Measurements from ENCODE around the gene BLID. TPM values are rescaled to one million over a fixed set of nuclear protein-coding genes. Genes with fewer than 3 reads are reported as not detected.

The BLID gene
- total RNA-seq, 4 donors from 2014 or later: not detected

- 67 to 73% methylated on average over 5 of the region's 5 CpGs for WGBS, 2 donors
- H3K36me3 ChIP-seq: no peaks in the 10 kb centered on the region
- intact Hi-C loops (cut with DNase I): no loop called here
Measured at GRCh38 chr11:122112470-122113365, 3.3 kb downstream of the BLID start.

GRCh38 chr11:122109932-122110331, 6.1 kb downstream of the BLID start:
- Histone ChIP-seq H3K9me3 (no peaks in the 10 kb centered on the region), H3K27me3 (no peaks in the 10 kb centered on the region), H3K36me3 (no peaks in the 10 kb centered on the region), H3K27ac (no peak overlapping the region), H3K4me3 (no peak overlapping the region), H3K4me1 (peaks cover 0 to 5% (median 0%) of the 10 kb centered on the region in 3 donors)
- no peak for DNase-seq
- intact Hi-C loops (cut with DNase I): no loop called here
- 91 to 92% methylated on average over 4 of the region's 4 CpGs for WGBS, 2 donors
- TF ChIP-seq, protein P1, sequence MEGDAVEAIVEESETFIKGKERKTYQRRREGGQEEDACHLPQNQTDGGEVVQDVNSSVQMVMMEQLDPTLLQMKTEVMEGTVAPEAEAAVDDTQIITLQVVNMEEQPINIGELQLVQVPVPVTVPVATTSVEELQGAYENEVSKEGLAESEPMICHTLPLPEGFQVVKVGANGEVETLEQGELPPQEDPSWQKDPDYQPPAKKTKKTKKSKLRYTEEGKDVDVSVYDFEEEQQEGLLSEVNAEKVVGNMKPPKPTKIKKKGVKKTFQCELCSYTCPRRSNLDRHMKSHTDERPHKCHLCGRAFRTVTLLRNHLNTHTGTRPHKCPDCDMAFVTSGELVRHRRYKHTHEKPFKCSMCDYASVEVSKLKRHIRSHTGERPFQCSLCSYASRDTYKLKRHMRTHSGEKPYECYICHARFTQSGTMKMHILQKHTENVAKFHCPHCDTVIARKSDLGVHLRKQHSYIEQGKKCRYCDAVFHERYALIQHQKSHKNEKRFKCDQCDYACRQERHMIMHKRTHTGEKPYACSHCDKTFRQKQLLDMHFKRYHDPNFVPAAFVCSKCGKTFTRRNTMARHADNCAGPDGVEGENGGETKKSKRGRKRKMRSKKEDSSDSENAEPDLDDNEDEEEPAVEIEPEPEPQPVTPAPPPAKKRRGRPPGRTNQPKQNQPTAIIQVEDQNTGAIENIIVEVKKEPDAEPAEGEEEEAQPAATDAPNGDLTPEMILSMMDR (IDR thresholded peaks at IDR 0.05): no peak
- TF ChIP-seq POLR2A (IDR thresholded peaks at IDR 0.05): no peak

More at GRCh38 chr11:122112470-122113365, 3.3 kb downstream of the BLID start:
- H3K4me1 ChIP-seq: peaks cover 0 to 6% (median 0%) of the 10 kb centered on the region in 3 donors
- no peak for DNase-seq
- H3K9me3 ChIP-seq: no peaks in the 10 kb centered on the region
- no peak overlapping the region for H3K4me3 ChIP-seq
- TF ChIP-seq POLR2A (IDR thresholded peaks at IDR 0.05): no peak
- TF ChIP-seq, protein P1 (IDR thresholded peaks at IDR 0.05): no peak
- no peaks in the 10 kb centered on the region for H3K27me3 ChIP-seq
- H3K27ac ChIP-seq: no peak overlapping the region

DNA sequence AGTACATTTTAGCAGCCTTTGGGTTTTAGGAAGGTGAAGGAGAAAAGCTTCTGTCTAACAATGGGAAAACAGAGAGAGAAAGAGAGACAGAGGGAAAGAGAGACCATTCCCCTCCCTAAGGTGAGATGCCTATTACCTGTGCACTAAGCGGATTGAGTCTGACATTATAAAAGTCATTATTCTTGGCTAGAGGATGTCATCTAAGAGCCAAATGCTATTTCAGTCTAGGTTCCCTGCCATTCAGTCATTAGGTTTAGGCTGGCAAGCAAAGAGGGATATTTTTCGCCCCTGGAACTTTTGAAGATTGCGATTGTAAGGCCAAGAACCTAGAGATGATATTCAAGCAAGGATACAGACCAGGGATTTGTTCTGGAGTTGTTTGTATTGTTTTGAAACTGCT, 7.2 kb downstream of the BLID start:
- no peaks in the 10 kb centered on the region for H3K4me1 ChIP-seq
- H3K27ac ChIP-seq: no peak overlapping the region
- H3K9me3 ChIP-seq: no peaks in the 10 kb centered on the region
- intact Hi-C loops (cut with DNase I): no loop called here
- DNase-seq: no peak
- H3K4me3 ChIP-seq: no peak overlapping the region
- H3K36me3 ChIP-seq: no peaks in the 10 kb centered on the region
- no peaks in the 10 kb centered on the region for H3K27me3 ChIP-seq
- TF ChIP-seq, protein P1 (IDR thresholded peaks at IDR 0.05): no peak
- TF ChIP-seq POLR2A (IDR thresholded peaks at IDR 0.05): no peak
- 87 to 100% methylated on average over 3 of the region's 3 CpGs for WGBS, 2 donors

DNA sequence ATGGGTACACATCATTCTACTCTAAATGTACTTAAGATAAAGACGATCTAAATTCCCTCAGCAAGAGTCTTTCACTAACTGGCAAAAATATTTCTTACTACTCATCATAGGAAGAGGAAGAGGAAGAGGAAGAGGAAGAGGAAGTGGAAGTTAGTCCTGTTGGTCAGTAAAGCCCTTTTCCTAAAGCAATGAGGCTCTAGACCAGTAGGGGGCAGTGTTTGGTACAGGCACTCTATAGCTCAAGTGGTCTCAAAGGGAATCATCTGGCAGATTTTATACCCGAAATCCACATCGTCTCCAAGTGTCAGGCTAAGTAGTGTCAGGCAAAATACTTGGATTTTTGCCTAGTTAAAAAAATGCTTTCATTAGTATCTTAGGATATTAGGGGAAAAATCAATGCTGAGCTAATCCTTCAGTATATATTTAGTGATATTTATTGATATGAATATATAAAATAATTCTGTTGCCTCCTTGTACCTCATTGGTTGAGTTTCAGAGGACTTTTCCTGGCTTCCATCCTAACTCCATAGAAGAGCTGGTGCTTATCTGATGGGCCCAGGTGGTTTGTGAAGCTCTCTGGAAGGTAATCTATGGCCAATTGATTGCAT, 7.7 kb downstream of the BLID start:
- TF ChIP-seq, protein P1 (IDR thresholded peaks at IDR 0.05): peak in 4 of 6 experiments; percentile 27 to 48 (median 40)
- no peak for TF ChIP-seq POLR2A (IDR thresholded peaks at IDR 0.05)
- WGBS, 2 donors: 52 to 59% methylated on average over 3 of the region's 3 CpGs
- peaks cover 0 to 1% (median 0%) of the 10 kb centered on the region in 3 donors for H3K4me1 ChIP-seq
- H3K36me3 ChIP-seq: no peaks in the 10 kb centered on the region
- H3K4me3 ChIP-seq: no peak overlapping the region
- H3K27ac ChIP-seq: no peak overlapping the region
- H3K9me3 ChIP-seq: no peaks in the 10 kb centered on the region
- no peak for DNase-seq
- intact Hi-C loops (cut with DNase I): no loop called here
- no peaks in the 10 kb centered on the region for H3K27me3 ChIP-seq

DNA sequence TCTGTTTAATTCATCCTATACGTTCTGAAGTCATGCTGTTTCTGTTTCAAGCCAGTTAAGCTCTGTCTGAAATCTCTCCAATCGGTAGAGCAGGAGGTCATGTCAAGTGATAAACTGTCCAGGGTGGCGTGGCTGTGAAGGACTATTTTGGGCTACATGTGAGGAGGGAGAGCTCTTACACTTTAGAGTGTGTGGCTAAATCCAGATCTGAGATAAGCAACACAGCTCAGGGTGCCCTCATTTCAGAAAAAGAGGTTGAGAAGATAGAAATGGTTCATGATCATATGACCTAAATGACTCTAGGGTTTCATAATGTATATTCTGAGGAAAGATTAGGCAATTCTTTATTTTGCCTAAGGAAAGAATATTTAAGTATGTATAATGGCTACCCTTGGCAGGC, 8.4 kb downstream of the BLID start:
- Histone ChIP-seq H3K27me3 (peaks cover 0 to 4% (median 0%) of the 10 kb centered on the region in 4 donors), H3K9me3 (no peaks in the 10 kb centered on the region), H3K4me3 (no peak overlapping the region), H3K27ac (no peak overlapping the region), H3K36me3 (no peaks in the 10 kb centered on the region), H3K4me1 (peaks cover 0 to 7% (median 0%) of the 10 kb centered on the region in 3 donors)
- DNase-seq: no peak
- WGBS, 2 donors: 64 to 76% methylated on average over 3 of the region's 3 CpGs
- TF ChIP-seq POLR2A (IDR thresholded peaks at IDR 0.05): no peak
- TF ChIP-seq, protein P1 (IDR thresholded peaks at IDR 0.05): no peak
- intact Hi-C loops (cut with DNase I): no loop called here
